OCI-LY3 (cell line): ENCODE data around the gene PLPP7.
"Not testable (repeated sequence)": the region's sequence is repeated elsewhere in the genome, so short reads cannot be mapped to it uniquely, and the experiment has no call there.

ENCODE experiments used
- H2AFZ ChIP-seq: fragments of 200-600, 300-600 bp; shearing (Covaris generic); 2 replicates; pipeline ENCODE4 v1.6.0; 2014; ENCODE audit warnings: antibody characterized with exemption, low read depth, low read length
- H3K27ac ChIP-seq: fragments of 200-600, 300-600 bp; sonication (generic); 2 replicates; pipeline ENCODE4 v1.5.1; 2014; ENCODE audit warnings: mild to moderate bottlenecking, low read length, moderate library complexity, mixed read lengths
- H3K27me3 ChIP-seq: fragments of 200-600, 300-600 bp; sonication (generic); 2 replicates; pipeline ENCODE4 v1.6.1; 2014; ENCODE audit warnings: low read depth, low read length, mixed read lengths
- H3K36me3 ChIP-seq: fragments of 200-600, 300-600 bp; sonication (generic); replicated peaks from 2 replicates; pipeline ENCODE3; 2014; ENCODE audit warnings: low read depth, low read length, mixed read lengths
- H3K4me1 ChIP-seq: fragments of 300-600, 200-600 bp; sonication (generic); 2 replicates; pipeline ENCODE4 v1.6.1; 2014; ENCODE audit warnings: low read length, mixed read lengths
- H3K4me2 ChIP-seq: fragments of 200-600, 300-600 bp; sonication (generic); 2 replicates; pipeline ENCODE4 v1.6.1; 2014; ENCODE audit warnings: low read length, mixed read lengths
- H3K4me3 ChIP-seq: fragments of 300-600, 200-600 bp; sonication (generic); 2 replicates; pipeline ENCODE4 v1.5.1; 2014; ENCODE audit warnings: antibody characterized with exemption, mild to moderate bottlenecking, low read length, moderate library complexity
- H3K79me2 ChIP-seq: fragments of 300-600, 200-600 bp; shearing (Covaris generic); 2 replicates; pipeline ENCODE4 v1.6.1; 2014; ENCODE audit warnings: mild to moderate bottlenecking, low read length, mixed read lengths
- H3K9ac ChIP-seq: fragments of 300-600, 200-600 bp; shearing (Covaris generic); 2 replicates; pipeline ENCODE4 v1.6.0; 2014; ENCODE audit warnings: mild to moderate bottlenecking, low read length, moderate library complexity
- H3K9me3 ChIP-seq: fragments of 200-600, 300-600 bp; shearing (Covaris generic); 2 replicates; pipeline ENCODE4 v1.6.1; 2014; ENCODE audit warnings: low read length, mixed read lengths; ENCODE audit not compliant: insufficient read depth
- H4K20me1 ChIP-seq: fragments of 200-600, 300-600 bp; sonication (generic); 2 replicates; pipeline ENCODE4 v1.6.1; 2016; ENCODE audit warnings: low read length, mixed read lengths; ENCODE audit not compliant: insufficient read depth
- EZH2phosphoT487 ChIP-seq: fragments of 200-600 bp; shearing (Covaris generic); IDR thresholded peaks from 2 replicates; pipeline ENCODE4 v1.6.1; 2018; ENCODE audit warnings: antibody characterized with exemption, mixed run types, low read depth
- TF ChIP-seq, protein P1 (sequence below): fragments of 200-600, 300-600 bp; sonication (generic); IDR thresholded peaks from 2 replicates; pipeline ENCODE4 v1.5.1; 2014; ENCODE audit warnings: antibody characterized with exemption, low read length, low read depth

The PLPP7 gene

GRCh38 chr9:131289301-131290035 is at the start of gene PLPP7:
TSS of gene PLPP7 (plus strand) at chr9:131289723. CDS start at chr9:131289998, 275 bp downstream.
- H3K27ac ChIP-seq, result no peak within 1 kb of the TSS
- no peaks in the 10 kb centered on the region for H4K20me1 ChIP-seq
- H2AFZ ChIP-seq, result peak within 1 kb of the TSS; percentile 67; the same call in 1 of the 2 replicates
- H3K27me3 ChIP-seq, result no peaks in the 10 kb centered on the region
- peaks cover 6% of the 10 kb centered on the region; the same call in 1 of the 2 replicates for H3K4me1 ChIP-seq
- no peak for TF ChIP-seq EZH2phosphoT487
- TF ChIP-seq, protein P1, sequence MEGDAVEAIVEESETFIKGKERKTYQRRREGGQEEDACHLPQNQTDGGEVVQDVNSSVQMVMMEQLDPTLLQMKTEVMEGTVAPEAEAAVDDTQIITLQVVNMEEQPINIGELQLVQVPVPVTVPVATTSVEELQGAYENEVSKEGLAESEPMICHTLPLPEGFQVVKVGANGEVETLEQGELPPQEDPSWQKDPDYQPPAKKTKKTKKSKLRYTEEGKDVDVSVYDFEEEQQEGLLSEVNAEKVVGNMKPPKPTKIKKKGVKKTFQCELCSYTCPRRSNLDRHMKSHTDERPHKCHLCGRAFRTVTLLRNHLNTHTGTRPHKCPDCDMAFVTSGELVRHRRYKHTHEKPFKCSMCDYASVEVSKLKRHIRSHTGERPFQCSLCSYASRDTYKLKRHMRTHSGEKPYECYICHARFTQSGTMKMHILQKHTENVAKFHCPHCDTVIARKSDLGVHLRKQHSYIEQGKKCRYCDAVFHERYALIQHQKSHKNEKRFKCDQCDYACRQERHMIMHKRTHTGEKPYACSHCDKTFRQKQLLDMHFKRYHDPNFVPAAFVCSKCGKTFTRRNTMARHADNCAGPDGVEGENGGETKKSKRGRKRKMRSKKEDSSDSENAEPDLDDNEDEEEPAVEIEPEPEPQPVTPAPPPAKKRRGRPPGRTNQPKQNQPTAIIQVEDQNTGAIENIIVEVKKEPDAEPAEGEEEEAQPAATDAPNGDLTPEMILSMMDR, result no peak
- peak within 1 kb of the TSS; percentile 52 for H3K4me2 ChIP-seq
- no peaks in the 10 kb centered on the region for H3K36me3 ChIP-seq
- peak within 1 kb of the TSS; percentile 72 for H3K4me3 ChIP-seq
- H3K9ac ChIP-seq, result peak within 1 kb of the TSS; percentile 51
- no peaks in the 10 kb centered on the region for H3K9me3 ChIP-seq
- no peaks in the 10 kb centered on the region for H3K79me2 ChIP-seq

DNA sequence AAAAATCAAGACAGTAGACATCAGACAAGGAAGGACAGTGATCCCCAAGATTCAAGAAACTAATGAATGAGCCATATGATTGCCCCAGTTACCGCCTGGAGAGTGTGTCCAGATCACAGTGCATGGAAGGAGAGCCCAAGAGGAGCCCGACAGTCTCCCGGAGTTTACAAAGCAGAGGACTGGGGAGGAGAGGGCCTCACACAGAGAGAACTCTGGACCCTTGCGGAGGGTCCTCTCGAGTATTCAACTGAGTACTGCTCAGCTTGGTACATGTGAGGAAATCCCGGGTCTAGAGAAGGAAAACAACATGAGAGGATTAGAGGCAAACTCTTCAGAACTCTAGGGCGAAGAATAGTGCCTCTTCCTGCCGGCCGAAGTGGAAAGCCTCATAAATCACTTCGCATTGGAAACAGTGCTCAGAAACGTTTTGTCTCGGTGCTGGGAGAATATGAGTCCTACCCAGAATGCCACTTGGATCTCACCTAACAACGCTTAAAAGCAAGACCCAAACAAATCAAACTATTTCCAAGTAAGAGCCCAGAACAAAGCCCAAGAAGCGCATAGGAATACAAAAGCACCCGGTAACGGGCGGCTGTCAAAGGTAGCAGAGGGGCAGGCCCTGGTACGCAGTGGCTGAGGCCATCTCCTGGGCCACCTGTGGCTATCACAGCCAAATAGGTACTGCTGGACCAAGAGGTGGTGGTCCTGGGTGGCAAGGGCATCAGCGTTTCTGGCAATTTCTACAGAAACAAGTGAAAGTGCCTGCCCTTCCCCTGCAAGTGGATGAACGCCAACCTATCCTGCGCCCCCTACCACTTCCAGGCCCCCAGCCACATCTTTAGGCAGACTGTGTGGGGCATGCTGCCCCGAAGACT is 49.2 kb upstream of the PLPP7 start:
- no peak overlapping the region for H3K9ac ChIP-seq

DNA sequence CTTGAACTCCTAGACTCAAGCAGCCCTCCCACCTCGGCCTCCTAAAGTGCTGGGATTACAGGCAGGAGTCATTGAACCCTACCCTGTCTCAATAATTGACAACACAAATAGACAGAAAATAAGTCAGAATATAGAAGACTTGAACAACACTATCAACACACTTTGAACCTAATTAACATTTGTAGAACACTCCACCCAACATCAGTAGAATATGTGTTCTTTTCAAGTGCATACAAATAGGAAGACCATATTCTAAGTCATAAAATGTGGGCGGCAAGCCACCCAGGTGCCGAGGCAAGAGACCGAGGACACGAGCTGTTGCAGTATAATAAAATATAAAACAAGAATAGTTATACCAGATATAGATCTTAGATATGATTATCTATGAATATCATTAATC is 45.2 kb upstream of the PLPP7 start:
- H3K36me3 ChIP-seq, H3K4me1 ChIP-seq, H3K9me3 ChIP-seq, H3K9ac ChIP-seq, H3K4me3 ChIP-seq, H3K27me3 ChIP-seq, H3K4me2 ChIP-seq, H4K20me1 ChIP-seq, H3K79me2 ChIP-seq, H2AFZ ChIP-seq, H3K27ac ChIP-seq: not testable (repeated sequence)

More for the DNA sequence above, 49.2 kb upstream of the PLPP7 start:
- H3K27ac ChIP-seq, result no peak overlapping the region
- no peaks in the 10 kb centered on the region for H3K36me3 ChIP-seq
- H3K4me2 ChIP-seq, result no peak overlapping the region
- H4K20me1 ChIP-seq, result no peaks in the 10 kb centered on the region
- H2AFZ ChIP-seq, result no peak overlapping the region
- H3K4me3 ChIP-seq, result no peak overlapping the region
- TF ChIP-seq, protein P1, result no peak
- TF ChIP-seq EZH2phosphoT487, result no peak
- peaks cover 7% of the 10 kb centered on the region; the same call in 1 of the 2 replicates for H3K4me1 ChIP-seq
- H3K79me2 ChIP-seq, result no peaks in the 10 kb centered on the region
- no peaks in the 10 kb centered on the region for H3K9me3 ChIP-seq
- no peaks in the 10 kb centered on the region for H3K27me3 ChIP-seq

DNA sequence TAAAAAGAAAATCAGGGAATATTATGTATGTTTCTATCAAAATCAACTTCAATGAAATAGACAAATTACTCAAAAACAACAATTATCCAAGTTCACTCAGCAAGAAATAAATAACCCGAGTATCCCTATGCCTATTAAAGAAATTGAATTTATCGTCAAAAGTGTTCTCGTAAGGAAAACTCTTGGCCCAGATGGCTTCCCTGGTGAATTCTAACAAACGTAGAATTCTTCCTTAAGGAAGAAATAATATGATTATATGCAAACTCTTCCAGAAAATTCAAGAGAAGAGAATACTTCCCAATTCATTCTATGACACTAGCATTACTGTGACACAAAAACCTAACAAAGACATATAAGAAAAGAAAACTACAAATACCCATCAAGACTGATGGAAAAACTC is 42.9 kb upstream of the PLPP7 start:
- Histone ChIP-seq H3K27ac (no peak overlapping the region), H4K20me1 (no peaks in the 10 kb centered on the region), H3K79me2 (no peaks in the 10 kb centered on the region), H3K4me2 (no peak overlapping the region), H2AFZ (no peak overlapping the region), H3K9ac (no peak overlapping the region), H3K4me1 (no peaks in the 10 kb centered on the region), H3K9me3 (no peaks in the 10 kb centered on the region), H3K36me3 (no peaks in the 10 kb centered on the region), H3K27me3 (no peaks in the 10 kb centered on the region), H3K4me3 (no peak overlapping the region)
- TF ChIP-seq, protein P1, result no peak
- TF ChIP-seq EZH2phosphoT487, result no peak
